Measurements from ENCODE around the gene TMEM140. TPM values are rescaled to one million over a fixed set of nuclear protein-coding genes. Genes with fewer than 3 reads are reported as not detected.

The TMEM140 gene
- 1 to 10 TPM; 4.0 to 9.6 TPM for total RNA-seq

GRCh38 chr7:135147899-135148721 is at the start of gene TMEM140:
TSS of gene TMEM140 (plus strand) at chr7:135148072. CDS start at chr7:135164442, 16,370 bp downstream.
- H3K36me3 ChIP-seq (replicated peaks in 1 of 2; ENCODE audit: insufficient read depth in 1 of 2, low read depth in 2 of 2): no peaks in the 10 kb centered on the region
- H3K27me3 ChIP-seq: no peaks in the 10 kb centered on the region
- H3K4me1 ChIP-seq: peaks cover 44% of the 10 kb centered on the region
- H3K27ac ChIP-seq: peak within 1 kb of the TSS; percentile 89 to 96 (median 91)
- ATAC-seq: peak; percentile 91
- no peaks in the 10 kb centered on the region for H3K9me3 ChIP-seq
- 3 to 6% methylated on average over 13 of the region's 13 CpGs for WGBS, 2 donors
- H3K4me3 ChIP-seq: peak within 1 kb of the TSS; percentile 4 to 12
- intact Hi-C loops (cut with DNase I): no loop called here
- DNase-seq: peak; percentile 52 to 78 (median 68)
- peak in 4 of 7 experiments; percentile 15 to 29 (median 25) for TF ChIP-seq CTCF (IDR thresholded peaks at IDR 0.05)
- peak; percentile 26 to 74 (median 73) for TF ChIP-seq POLR2A (IDR thresholded peaks at IDR 0.05)

- H3K27ac ChIP-seq: no peak overlapping the region
- no peaks in the 10 kb centered on the region for H3K9me3 ChIP-seq
- no peak for DNase-seq
- 21 to 28% methylated on average over 3 of the region's 3 CpGs for WGBS, 2 donors
- no peaks in the 10 kb centered on the region for H3K27me3 ChIP-seq
- H3K36me3 ChIP-seq (replicated peaks in 1 of 2; ENCODE audit: insufficient read depth in 1 of 2, low read depth in 2 of 2): no peaks in the 10 kb centered on the region
- H3K4me3 ChIP-seq: no peak overlapping the region
- TF ChIP-seq POLR2A (IDR thresholded peaks at IDR 0.05): no peak
- no peak for TF ChIP-seq CTCF (IDR thresholded peaks at IDR 0.05)
- no peaks in the 10 kb centered on the region for H3K4me1 ChIP-seq
- peak; percentile 35 for ATAC-seq
- intact Hi-C loops (cut with DNase I): no loop called here
Observed at GRCh38 chr7:135098391-135098790, 49.5 kb upstream of the TMEM140 start.

DNA sequence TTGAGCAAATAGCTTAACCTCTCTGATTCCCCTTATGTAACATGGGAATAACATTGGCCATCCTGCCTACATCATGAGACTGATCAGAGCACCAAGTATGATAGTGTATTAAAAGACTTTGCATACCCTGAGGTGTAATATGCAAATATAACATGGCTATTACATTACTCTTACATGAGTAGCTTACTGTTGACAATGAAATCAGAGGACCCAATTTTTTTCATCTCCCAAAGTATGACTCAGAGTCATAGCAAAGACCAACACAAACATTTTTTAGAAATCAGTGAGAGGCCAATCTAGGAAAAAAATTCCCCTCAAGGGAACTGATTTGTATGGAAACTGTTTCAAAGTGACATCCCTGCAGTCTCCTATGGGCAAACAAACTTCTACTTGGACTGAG is 47.0 kb upstream of the TMEM140 start:
- TF ChIP-seq CTCF (IDR thresholded peaks at IDR 0.05): no peak
- no peak for TF ChIP-seq POLR2A (IDR thresholded peaks at IDR 0.05)
- Histone ChIP-seq H3K27ac (no peak overlapping the region), H3K4me3 (no peak overlapping the region), H3K9me3 (no peaks in the 10 kb centered on the region), H3K27me3 (no peaks in the 10 kb centered on the region), H3K4me1 (no peaks in the 10 kb centered on the region), H3K36me3 (replicated peaks in 1 of 2; ENCODE audit: insufficient read depth in 1 of 2, low read depth in 2 of 2) (no peaks in the 10 kb centered on the region)
- ATAC-seq (no peak), DNase-seq (no peak)
- intact Hi-C loops (cut with DNase I): no loop called here

DNA sequence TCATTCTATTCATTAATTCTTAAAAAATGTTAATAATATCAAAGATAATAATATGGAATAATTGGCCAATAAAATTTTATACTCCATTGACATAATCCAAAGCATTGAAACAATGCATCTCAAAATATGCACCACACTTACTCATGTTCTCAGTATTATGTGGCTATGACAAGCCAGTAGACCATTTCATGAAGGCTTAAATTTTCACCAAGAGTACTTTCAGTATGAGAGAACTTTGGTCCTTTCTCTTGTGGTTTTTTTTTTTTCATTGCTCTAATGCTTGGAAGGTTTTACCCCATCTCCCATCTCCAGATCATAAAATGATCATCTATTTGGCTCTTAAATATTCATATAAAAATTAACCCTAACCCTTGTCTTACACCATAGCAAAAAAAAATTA is 45.5 kb upstream of the TMEM140 start:
- TF ChIP-seq POLR2A (IDR thresholded peaks at IDR 0.05) (no peak), CTCF (IDR thresholded peaks at IDR 0.05) (no peak)
- no peak for ATAC-seq
- no peaks in the 10 kb centered on the region for H3K4me1 ChIP-seq
- H3K9me3 ChIP-seq: no peaks in the 10 kb centered on the region
- no peaks in the 10 kb centered on the region for H3K36me3 ChIP-seq (replicated peaks in 1 of 2; ENCODE audit: insufficient read depth in 1 of 2, low read depth in 2 of 2)
- intact Hi-C loops (cut with DNase I): no loop called here
- no peak for DNase-seq
- H3K27me3 ChIP-seq: no peaks in the 10 kb centered on the region
- H3K4me3 ChIP-seq: no peak overlapping the region
- H3K27ac ChIP-seq: no peak overlapping the region

GRCh38 chr7:135109562-135109961 is 38.3 kb upstream of the TMEM140 start:
- no peak overlapping the region for H3K27ac ChIP-seq
- ATAC-seq: no peak
- no peak for DNase-seq
- 67 to 88% methylated on average over 1 to 4 of the region's 4 CpGs for WGBS, 2 donors
- TF ChIP-seq CTCF (IDR thresholded peaks at IDR 0.05): no peak
- no peak for TF ChIP-seq POLR2A (IDR thresholded peaks at IDR 0.05)
- no peaks in the 10 kb centered on the region for H3K9me3 ChIP-seq
- H3K4me3 ChIP-seq: no peak overlapping the region
- H3K36me3 ChIP-seq (replicated peaks in 1 of 2; ENCODE audit: insufficient read depth in 1 of 2, low read depth in 2 of 2): no peaks in the 10 kb centered on the region
- intact Hi-C loops (cut with DNase I): no loop called here
- H3K27me3 ChIP-seq: no peaks in the 10 kb centered on the region
- H3K4me1 ChIP-seq: no peaks in the 10 kb centered on the region
